Spleen (tissue), 7 donors: ENCODE measurements around the gene BABAM2.

Experiments
- CTCF ChIP-seq, 11 experiments: fragments of 200-600 bp in 7 of 11; fragments of 450-650 bp in 4 of 11; sonication (generic) in 4 of 11; IDR thresholded peaks in 8 of 11; conservative IDR thresholded peaks in 3 of 11; 1 replicate in 7 of 11; 2 replicates in 4 of 11; pipeline versions ENCODE4 v1.4.0 to v1.8.0; 2016 to 2021; ENCODE audit warnings: antibody characterized with exemption in 11 of 11, inconsistent platforms in 4 of 11, mild to moderate bottlenecking in 1 of 11
- POLR2A ChIP-seq, 3 donors: fragments of 450-650 bp; IDR thresholded peaks; one replicate each; pipeline ENCODE4 v1.5.1; 2017; ENCODE audit warnings: antibody characterized with exemption in 3 of 3, mild to moderate bottlenecking in 1 of 3
- POLR2AphosphoS5 ChIP-seq, 3 donors: sonication (generic); formaldehyde crosslinking; IDR thresholded peaks; one replicate each; pipeline ENCODE4 v1.5.1; 2017; ENCODE audit warnings: antibody characterized with exemption in 3 of 3
- donor health status: DM: no; HTN: no; CAD: no; lungs with moderate emphysema.
- donor health status: DM: no; HTN: no; CAD: no.
- donor health status: DM: no; HTN: no; CAD: no.

- no peak for TF ChIP-seq CTCF (IDR thresholded peaks at IDR 0.05 in 8 of 11, conservative IDR thresholded peaks at IDR 0.05 in 3 of 11)
- TF ChIP-seq POLR2A (IDR thresholded peaks at IDR 0.05), result no peak
- no peak for TF ChIP-seq POLR2AphosphoS5 (IDR thresholded peaks at IDR 0.05)
Observed at GRCh38 chr2:27993950-27994728, 103.6 kb downstream of the BABAM2 start.
